HK-2 (cell line): Measurements from ENCODE around the gene SOX18.
"Not testable (repeated sequence)": the region's sequence is repeated elsewhere in the genome, so short reads cannot be mapped to it uniquely, and the experiment has no call there.

Source experiments
- DNase-seq: peaks from one replicate; pipeline ENCODE4 v3.0.0-alpha.2; 2018; ENCODE audit not compliant: unreplicated experiment

Gene SOX18

DNA sequence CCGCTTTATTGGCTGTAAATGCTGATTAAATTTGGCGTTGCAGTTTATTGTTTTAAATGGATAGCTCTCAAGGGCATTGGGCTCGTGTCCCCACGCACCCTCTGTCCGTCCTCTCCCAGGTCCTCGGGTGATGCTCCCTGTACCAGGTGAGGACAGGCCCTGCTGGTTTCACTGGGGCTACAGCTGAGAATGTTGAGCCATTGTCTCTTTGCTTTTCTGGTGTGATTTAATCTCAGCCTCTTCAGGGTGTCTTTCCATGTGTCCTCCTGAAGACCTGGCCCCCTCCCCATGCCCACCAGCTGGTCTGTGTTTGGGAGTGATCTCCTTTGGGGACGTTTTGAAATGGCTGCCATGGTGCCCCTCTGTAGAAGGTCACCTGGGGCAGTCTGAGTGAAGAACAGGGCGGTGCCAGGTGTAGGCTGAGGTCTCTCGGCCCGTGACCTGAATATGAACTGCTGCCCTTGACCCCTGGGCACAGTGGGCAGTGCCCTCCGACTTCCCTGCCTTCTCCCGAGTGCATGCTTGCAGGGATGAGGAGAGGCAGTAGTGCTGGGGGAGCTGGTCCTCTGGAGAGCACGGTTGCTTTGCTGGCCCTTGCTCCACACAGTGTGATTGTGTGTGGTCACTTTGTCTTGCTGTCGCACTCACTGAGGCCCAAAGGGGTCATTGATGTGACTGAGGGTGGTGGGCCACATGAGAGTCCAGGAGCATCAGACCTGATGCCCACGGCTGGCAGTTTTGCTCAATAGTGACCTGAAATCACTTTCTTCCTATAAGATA is 25.9 kb downstream of the SOX18 start:
- no peak for DNase-seq

DNA sequence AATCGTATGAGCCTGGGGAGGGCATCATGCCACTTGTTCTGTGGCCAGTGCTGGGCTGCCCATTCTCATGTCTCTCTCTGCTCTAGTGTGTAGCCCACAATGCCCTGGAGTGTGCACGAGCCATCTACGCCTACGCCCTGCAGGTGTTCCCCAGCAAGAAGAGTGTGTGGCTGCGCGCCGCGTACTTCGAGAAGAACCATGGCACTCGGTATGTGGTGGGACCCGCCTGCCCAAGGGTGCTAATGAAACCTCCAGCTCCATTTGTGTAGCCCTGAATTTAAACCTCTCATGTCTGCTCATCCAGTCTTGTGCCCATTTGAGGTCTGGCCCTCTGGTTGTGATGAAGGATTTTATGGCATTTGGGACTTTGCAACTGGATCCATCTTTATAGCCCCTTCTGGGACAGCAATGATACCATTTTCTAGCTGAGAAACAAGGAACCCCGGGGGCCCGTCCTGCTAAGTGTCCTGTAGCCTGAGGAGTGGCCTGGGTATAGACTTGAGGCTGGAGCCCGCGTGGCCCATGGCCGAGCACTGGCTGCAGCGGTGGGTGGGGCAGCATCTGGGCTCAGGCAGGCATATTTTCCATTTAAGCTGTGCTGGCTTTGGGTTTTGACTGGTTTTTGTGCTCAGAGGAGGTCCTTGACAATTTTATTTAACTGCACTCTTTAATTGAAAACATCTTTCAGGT is 26.6 kb downstream of the SOX18 start:
- no peak for DNase-seq

DNA sequence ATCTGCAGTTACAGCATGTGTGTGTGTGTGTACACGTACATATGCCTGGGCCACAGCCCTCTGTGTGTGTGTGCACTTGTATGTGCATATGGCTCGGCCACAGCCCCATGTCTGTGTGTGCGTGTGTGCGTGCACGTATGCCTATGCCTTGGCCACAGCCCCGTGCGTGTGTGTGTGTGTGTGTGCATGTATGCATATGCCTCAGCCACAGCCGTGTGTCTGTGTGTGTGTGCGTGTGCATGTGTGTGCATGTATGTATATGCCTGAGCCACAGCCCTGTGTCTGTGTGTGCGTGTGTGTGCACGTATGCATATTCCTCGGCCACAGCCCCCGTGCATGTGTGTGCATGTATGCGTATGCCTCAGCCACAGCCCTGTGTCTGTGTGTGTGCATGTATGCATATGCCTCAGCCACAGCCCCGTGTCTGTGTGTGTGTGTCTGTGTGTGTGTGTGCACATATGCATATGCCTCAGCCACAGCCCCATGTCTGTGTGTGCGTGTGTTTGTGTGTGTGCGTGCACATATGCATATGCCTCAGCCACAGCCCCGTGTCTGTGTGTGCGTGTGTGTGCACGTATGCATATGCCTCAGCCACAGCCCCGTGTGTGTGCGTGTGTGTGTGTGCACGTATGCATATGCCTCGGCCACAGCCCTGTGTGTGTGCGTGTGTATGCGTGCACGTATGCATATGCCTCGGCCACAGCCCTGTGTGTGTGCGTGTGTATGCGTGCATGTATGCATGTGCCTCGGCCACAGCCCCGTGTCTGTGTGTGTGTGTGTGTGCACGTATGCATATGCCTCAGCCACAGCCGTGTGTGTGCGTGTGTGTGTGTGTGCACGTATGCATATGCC is 28.1 kb downstream of the SOX18 start:
- DNase-seq, result no peak

DNA sequence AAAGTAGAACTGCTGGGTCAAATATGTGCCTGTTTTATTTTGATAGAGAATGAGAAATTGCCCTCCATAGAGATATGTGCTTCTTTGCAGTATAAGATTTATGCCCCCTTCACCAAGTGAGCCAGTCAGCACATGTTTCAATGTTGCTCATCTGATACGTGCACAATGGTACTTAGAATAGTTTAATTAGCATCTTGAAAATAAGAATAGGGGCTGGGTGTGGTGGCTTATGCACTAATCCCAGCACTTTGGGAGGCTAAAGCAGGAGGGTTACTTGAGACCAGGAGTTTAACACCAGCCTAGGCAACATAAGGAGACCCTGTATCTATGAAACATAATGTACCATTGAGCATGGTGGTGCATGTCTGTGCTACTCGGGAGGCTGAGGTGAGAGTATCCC is 33.8 kb downstream of the SOX18 start:
- DNase-seq, result no peak

DNA sequence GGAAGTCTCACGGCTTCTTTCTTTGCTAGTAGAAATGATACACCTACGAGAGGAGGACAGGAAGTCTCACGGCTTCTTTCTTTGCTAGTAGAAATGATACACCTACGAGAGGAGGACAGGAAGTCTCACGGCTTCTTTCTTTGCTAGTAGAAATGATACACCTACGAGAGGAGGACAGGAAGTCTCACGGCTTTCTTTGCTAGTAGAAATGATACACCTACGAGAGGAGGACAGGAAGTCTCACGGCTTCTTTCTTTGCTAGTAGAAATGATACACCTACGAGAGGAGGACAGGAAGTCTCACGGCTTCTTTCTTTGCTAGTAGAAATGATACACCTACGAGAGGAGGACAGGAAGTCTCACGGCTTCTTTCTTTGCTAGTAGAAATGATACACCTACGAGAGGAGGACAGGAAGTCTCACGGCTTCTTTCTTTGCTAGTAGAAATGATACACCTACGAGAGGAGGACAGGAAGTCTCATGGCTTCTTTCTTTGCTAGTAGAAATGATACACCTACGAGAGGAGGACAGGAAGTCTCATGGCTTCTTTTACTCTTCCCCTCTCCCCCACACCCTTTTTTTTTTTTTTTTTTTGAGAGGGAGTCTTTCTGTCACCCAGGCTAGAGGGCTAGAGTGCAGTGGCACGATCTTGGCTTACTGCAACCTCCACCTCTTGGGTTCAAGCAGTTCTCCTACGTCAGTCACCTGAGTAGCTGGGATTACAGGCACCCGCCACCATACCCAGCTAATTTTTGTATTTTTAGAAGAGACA is 36.9 kb downstream of the SOX18 start:
- DNase-seq, result not testable (repeated sequence)

DNA sequence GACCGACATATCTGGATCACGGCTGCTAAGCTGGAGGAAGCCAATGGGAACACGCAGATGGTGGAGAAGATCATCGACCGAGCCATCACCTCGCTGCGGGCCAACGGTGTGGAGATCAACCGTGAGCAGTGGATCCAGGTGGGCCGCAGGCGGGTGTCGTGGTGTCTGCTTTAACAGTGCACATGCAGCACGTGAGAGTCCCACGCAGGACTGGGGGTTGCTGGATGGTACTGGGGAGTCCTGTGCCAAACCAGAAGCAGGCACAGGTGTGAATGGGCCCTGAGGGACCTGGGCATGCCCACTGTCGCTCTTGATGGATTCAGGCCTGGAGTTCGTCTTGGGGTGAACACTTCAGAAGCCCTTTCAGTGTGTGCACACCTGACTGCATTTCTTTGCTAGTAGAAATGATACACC is 38.1 kb downstream of the SOX18 start:
- DNase-seq, result no peak

DNA sequence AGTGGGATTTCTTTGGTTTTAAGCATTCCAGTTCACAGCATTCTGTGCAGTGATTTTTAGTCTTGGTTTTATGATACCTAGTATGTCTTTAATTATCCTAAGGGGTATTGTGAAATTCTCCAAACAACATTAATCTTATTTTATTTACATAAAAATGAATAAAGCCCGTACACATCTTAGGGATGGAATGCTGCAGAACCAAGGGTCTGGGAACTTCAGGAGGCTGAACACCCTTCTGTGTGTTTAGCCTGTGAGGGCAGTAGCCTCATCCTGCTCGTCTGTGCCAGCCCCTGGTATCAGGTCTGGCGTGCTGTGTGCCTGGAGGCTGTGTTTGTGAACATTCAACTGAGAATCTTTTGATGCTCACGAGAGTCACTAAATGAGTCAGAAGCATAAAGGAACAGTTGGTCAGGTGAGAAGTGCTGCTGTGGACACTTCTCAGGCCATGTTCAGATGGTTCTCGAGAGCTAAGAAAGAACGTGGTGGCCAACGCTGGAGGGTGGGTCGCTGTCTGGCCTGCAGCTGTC is 38.7 kb downstream of the SOX18 start:
- DNase-seq, result no peak

DNA sequence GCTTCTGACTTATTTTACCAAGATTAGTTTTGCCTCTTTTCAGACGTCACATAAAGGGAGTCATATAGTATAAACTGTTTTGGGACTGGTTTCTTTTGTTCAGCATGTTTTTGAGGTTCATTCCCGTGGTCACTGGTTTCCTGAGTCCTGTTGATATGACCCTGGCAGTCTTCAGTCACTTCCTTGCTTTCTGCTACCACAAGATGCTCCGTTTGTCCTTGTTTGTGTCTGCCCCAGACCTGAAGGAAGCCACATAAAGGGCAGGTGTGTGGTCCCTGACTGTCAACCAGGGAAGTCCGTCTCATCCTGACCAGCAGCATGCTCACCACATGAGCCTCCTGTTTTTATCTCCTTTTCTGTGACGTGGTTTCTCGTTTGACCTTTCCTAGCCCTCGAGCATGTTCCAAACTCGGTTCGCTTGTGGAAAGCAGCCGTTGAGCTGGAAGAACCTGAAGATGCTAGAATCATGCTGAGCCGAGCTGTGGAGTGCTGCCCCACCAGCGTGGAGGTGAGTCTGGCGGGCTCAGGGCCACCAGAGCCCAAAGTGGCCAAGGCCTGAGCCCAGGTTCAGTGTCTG is 39.5 kb downstream of the SOX18 start:
- no peak for DNase-seq

DNA sequence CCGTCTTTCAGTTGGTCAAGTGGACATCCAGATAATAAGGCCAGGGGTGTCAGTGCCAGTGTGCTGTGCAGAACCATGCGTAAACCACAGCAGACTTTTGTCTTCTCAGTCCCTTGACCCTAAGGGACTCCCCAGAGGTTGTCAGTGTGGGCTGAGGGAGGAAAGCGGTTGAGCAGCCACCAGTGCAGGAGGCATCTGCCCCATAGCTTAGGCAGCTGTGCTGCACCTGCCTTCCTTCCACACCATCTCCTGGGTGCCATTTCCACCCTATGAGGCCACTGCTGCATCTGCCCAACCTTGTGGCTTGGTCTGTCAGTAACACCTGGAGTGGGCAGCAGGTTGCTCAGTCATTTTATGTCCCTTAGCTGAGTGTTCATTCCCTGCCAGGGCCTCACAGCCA is 42.5 kb downstream of the SOX18 start:
- DNase-seq, result no peak

DNA sequence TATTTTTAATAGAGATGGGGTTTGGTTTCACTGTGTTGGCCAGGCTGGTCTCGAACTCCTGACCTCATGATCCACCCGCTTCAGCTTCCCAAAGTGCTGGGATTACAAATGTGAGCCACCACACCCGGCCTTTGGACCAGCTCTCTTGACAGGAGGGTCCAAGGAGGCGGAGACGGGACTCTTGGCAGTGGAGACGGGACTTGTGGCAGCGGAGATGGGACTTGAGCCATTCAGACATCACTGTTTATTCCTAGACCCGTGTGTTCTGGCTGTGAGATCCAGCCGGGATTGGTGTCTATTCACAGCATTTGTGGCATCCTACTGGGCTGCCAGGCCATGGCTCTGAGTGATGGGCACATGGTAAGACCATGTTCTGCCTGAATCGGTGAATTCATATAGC is 42.9 kb downstream of the SOX18 start:
- DNase-seq, result no peak

DNA sequence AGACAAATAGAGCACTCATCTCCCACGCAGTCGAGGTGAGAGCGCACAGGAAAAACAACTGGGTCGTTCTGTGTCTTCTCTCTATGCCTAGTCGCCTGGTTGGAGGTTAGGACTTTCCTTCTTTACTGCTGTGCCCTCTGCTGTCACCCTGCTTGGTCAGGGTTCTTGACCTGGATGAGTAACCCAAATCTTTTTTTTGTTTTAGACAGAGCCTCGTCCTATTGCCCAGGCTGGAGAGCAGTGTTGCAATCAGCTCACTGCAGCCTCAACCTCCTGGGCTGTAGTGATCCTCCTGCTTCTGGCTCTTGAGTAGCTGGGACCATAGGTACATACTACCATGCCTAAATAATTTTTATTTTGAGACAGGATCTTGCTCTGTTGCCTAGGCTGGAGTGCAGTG is 44.0 kb downstream of the SOX18 start:
- no peak for DNase-seq

DNA sequence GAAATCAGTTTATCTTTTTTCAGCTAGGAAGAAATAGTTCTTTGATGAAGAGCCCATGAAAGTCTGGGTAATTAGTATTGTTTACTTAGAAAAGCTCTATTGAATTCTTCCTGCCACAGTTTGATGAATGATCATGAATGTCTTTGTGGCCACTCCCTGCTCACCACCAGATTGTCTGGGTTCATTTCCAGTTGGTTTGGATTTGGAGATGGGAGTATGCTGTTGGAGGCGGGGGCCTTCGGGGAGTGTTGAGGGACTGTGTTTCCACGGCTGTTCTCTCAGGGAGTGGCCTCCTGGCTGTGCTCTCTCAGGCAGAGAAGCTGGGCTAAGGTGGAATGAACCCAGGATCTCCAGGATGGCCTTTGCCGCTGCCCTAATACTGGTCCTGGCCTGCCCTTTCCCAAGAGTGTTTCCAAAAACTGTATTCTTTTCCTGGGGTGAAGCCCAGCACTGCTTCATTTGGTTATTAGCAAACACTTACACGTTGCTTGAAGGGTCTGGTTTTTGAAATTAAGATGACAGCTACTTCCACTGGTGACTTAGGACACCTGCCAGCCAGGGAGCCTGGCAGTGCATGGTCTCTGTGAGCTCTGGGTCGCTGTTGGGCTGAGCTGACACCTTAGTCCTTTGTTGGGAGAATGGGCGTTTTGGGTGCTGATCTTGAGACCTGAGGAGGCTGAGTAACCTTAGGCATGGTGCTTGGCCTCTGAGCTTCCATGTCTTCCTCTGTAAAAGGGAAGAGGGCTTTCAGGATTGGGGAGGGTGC is 45.3 kb downstream of the SOX18 start:
- DNase-seq, result no peak

DNA sequence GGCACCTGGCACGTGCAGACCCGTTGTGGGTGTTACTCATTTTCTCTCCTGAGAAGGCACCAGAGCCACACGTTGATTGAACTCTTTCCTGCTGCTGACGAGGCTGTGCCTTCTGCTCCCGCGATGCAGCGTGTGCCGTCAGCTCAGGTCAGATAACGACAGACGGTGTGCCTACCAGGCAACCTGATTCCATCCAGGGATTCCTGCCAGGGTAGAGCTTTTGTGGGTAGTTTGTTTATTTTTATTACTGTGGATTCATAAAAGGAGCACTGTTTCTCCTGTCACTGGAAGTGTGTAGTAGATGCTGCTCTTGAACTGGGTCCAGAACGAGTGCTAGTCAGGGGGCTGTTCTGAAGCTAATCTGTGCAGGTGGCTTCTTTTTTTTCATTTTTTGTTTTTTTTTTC is 47.8 kb downstream of the SOX18 start:
- no peak for DNase-seq

DNA sequence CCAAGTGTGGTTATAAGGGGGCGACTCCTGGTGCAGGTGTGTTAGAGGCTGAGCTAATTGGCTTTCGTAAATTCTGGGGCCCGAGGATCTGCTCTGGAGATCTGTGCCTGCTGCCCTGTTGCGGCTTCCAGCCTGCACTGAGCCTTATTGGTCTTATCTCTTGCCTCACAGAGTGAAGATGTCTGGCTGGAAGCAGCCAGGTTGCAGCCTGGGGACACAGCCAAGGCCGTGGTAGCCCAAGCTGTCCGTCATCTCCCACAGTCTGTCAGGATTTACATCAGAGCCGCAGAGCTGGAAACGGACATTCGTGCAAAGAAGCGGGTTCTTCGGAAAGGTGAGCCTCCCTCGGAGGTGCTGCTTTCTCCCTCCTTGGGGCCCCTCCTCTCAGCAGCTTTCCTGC is 48.5 kb downstream of the SOX18 start:
- DNase-seq, result no peak
